GM18951 (cell line): ENCODE data around the gene P2RY1.

ENCODE experiments used
- POLR2A ChIP-seq: IDR thresholded peaks from 4 replicates; pipeline ENCODE4 v1.6.1; 2011; ENCODE audit warnings: mild to moderate bottlenecking; ENCODE audit not compliant: insufficient read length, insufficient read depth; ENCODE audit errors: extremely low read depth
- in situ Hi-C: fragments of 300-500 bp; cut with MboI; formaldehyde crosslinking; loops from one replicate; pipeline ENCODE4 v1.12.0; 2022; ENCODE audit warnings: low sequenced_read_pairs, mixed read lengths, inconsistent platforms; ENCODE audit not compliant: unreplicated experiment

The P2RY1 gene, protein sequence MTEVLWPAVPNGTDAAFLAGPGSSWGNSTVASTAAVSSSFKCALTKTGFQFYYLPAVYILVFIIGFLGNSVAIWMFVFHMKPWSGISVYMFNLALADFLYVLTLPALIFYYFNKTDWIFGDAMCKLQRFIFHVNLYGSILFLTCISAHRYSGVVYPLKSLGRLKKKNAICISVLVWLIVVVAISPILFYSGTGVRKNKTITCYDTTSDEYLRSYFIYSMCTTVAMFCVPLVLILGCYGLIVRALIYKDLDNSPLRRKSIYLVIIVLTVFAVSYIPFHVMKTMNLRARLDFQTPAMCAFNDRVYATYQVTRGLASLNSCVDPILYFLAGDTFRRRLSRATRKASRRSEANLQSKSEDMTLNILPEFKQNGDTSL

DNA sequence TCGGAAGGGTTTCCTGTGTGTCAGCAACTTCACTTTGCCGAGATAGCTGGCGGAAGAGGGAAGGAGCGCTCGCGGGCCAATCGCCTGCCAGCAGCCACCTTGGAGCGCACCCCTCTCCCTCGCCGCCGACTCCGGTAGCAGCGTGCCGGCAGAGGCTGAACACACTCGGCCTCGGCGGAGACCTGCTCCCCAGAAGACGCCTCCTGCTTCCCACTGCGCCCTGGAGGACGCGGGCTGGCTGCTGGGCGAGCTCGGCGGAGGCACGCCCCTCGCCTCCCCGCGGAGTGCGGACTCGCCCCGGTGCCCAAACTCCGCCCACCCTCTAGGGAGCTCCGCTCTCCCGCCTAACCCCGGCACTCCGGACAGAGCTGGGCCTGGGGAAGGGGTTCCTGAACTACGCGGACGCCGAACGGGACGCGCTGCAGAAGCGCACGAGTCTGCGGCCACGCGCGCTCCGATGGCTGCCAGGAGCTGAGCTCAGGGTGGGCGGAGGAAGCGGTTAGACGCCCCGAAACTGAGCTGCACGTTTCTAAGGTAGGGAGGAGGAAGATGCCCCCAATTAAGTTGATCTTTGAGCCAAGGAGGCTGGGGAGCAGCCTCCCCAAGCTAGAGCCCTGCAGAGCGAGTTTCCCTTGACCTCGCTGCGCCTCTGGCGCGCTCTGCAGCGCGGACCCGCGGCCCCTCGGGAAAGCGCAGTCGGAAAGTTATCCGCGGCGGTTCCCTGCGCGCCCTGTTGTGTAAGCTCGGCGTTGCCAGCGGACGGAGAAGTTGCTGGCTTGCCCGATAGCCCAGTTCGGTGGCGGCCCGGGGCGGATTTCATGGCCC is at the start of gene P2RY1:
TSS of gene P2RY1 (plus strand) at position 356 of the 825 bp plus-strand sequence. CDS start 652 bp downstream, outside the sequence.
- TF ChIP-seq POLR2A: peak; percentile 56
- in situ Hi-C loops: no loop called here

DNA sequence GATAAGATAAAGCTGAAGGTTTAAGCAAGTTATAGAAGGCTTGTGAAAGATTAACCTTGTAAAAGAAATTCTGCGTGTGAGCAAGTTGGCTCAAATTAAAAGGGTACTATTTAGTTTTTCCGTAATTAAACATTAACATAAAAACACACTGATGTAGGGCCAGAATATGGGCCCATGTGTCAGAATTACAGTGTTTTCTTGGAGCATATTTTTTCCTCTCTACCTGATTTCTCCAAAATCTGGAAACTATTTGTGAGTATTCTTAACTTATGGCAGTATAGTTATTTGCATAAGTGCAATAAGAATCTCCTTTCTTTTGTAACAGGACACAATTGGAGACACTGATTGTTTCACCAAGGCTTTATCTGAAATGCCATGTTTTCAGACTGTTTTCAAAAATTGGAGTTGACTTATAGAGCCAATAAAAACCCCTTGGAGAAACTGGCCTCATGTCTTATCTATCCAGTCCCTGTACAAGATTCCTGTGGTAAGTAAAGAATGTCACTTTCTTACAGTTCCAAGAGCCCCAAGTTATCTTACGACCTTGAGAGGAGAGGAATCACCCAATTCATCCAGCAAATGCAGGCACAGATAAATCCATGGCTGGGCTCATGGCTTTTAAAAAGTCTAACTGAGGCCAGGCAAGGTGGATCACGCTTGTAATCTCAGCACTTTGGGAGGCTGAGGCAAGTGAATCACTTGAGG is 47.8 kb upstream of the P2RY1 start:
- in situ Hi-C loops: no loop called here
- no peak for TF ChIP-seq POLR2A

DNA sequence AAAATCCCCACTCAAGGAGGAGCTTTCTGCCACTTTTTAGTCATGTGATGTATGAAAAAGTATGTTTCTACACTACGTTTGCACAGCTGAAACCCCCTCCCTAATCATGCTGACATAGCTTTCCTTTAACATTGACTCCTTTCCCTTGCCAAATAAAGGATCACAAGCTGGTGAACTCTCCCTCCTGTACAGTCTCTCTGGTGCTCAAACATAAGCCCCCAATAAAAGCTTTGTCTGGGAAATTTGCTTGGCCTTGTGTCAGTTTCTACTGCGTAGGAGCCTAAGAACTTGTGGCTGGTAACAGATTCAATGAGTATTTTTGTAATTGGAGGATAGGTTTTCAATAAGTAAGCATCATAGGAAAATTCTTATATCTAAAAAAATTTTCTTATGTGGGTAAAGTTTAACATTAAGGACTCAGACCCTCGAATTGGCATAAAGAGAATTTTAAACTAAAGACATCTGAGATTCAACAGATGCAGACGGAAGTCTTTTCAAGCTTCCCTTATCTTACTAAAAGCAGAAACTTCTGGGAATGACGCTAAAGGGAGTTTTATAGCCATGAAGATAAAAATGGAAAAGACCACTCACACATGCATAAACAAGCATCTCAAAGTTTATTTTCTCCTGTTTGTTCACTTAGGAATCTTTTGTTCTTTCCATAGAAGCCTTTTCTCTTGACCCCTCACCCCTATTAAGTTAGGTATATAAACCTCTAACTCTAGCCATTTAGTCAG is 44.1 kb upstream of the P2RY1 start:
- in situ Hi-C loops: no loop called here
- TF ChIP-seq POLR2A: no peak

DNA sequence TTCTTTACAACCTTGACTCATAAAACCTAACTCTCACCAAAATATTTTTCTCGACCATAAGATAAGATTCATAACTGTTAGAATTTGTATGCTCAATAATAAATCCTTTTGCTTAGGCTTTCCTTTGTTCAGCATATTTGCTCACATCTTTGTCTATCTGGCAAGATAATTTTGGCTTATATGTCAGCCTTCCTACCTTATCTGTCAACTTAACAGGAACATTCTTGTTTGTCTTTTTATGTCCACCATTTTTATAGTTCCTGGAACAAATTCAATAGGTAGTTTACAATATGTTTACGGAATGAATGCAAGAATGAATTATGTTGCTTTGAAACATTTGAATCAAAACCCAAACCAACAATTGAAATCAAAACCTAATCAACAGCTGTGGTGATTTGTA is 41.0 kb upstream of the P2RY1 start:
- in situ Hi-C loops: no loop called here
- TF ChIP-seq POLR2A: no peak

DNA sequence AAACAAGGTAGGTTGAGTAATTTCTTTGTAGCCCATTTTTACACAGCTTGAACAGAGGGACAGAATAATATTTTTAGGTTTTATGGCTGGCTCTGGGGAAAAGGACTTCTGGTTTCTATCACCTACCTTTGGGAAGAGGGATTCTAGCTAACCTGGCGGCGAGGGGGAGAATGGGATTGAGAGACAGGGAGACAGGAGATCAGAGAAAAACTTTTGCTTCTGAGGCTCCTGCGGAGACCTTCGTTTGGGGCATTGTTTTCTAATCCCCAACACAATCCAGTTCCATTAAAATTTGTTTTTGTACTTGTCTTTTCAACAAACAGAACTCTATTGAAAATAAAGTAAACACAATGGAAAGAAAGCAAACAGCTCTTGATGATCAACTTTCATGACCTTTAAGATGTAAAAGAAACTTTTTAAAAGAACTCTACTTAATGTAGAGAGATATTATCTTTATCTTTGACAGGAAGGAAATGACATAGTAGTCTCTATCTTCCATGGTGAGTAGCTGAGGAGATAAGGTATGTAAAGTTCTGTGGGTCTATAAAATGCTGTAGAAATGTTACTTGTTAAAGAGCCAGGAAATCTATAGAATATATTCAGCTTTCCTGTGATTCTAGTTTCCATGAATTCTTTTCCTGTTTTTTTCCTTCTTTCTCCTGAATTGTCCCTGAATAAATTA is 37.0 kb upstream of the P2RY1 start:
- in situ Hi-C loops: no loop called here
- TF ChIP-seq POLR2A: no peak

DNA sequence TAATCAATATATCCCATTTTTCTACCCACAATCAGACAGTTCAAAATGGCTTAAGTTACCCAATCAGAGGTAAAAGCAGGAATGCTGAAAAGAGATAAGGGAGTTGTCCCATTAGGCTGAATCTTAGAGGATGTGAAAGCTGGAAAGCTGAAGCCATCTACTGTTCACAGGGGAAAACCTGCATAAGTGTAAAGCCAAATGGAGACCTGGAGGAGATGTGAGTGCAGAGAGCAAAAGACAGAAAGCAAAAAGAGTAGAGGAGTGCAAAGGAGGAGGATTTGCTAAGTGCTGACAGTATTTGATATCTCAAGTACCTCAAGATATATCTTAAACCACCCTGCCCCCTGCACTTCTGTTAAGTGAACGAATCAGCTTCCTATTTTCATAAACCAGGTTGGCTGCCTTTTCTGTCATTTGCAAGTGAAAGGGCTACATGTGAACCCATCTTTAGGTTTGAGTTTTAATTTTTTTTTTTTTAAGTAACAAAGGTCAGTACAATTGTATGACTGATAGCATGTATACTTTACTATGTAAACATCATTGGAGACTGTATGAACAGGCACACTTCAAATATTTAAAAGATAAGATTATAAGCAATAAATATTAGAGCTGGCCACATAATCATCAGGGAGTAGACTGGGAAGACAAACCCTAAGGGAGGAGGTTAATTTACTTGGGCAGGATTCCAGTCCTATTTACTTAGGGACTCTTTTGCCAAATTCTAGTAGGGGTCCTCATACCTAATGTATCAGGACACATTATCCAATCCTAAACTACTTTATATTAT is 22.8 kb upstream of the P2RY1 start:
- in situ Hi-C loops: no loop called here
- TF ChIP-seq POLR2A: no peak

DNA sequence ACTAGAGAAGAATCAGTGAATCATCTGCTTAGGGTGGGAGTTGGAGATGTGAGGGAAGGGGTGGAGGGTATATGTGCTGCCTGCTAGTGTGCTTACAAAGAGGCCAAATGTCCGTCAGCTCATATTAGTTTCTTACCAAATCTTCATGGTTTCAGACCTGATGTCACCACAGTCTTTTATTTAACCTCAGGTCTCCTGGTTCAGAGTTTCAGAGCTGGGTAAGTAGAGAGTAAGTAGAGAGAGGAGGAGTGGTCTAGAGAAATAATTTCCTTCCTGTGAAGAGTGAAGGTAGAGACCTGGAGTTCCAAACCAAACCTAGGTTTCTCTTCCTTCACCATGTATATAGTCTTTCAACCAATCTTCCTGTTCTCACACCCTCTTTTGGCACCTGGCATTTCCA is 17.5 kb upstream of the P2RY1 start:
- in situ Hi-C loops: no loop called here
- TF ChIP-seq POLR2A: no peak

DNA sequence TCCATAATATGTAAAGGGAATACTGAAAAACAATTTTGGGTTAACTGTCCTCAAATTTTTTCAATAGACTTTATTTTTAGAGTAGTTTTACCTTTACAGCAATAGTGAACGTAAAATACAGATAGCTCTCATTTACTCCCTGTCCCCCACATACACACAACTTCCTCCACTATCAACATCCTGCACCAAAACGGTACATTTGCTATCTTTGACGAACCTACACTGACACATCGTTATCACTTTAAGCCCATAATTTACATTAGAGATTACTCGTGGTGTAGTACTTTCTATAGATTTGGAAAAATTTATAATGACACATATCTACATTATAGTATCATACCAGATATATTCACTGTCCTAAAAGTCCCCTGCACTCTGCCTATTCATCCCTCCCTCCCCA is 16.9 kb upstream of the P2RY1 start:
- TF ChIP-seq POLR2A: no peak
- in situ Hi-C loops: no loop called here

DNA sequence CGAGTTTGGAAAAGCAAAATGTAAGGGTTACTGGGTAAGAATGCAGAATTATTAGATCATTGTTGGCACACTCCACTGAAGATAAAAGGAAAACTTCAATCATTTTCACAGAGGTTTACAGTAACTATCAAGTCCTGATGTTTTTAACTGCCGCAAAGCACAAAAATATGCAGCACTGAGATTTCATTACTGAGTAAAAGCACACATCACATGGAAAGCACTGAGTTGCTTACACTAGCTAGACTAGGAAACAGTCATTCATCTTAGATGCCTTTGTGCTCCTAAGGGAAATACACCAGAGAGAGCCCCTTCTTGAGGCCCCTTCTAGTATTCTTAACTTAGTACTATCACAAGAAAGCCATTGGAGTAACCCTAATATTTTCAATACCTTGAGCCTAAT is 11.8 kb upstream of the P2RY1 start:
- in situ Hi-C loops: no loop called here

DNA sequence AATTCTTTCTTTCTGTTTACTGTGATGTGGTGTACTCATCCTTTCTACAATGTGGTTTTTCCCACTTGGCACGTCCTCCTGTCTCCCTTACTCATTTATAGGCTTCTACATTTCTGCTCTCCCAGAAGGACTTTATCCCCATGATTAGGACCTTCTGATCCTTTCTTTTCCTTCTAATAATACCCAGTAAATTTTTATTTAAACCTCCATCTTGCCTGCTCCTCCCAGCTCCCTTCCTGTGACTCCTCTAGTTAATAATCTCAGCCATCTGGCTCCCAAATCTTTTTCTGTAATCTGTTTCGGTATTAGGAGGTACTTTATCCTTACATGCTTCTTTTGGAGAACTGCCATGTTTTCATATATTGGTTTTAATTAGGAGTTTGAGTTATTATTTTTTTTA is 11.2 kb upstream of the P2RY1 start:
- in situ Hi-C loops: no loop called here
- no peak for TF ChIP-seq POLR2A

More for the DNA sequence above, 11.8 kb upstream of the P2RY1 start:
- no peak for TF ChIP-seq POLR2A

DNA sequence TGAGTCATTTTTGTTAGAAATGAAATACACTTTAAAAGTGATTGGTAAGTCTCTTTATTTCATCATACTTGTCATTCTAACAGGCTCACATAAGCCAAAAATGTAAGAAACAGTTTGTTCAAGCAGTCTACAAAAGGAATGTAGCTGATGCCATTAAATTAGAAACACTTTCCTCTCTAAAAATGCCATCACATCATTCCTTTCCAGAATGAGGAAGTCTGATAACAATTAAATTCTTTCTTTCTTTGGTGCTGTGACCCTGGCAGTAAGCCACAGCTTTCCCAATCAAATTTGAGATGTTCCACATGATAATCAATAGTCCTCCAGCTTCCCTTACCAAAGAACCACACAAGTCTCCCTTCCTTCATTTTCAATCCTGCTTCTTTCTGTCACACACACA is 9.4 kb upstream of the P2RY1 start:
- in situ Hi-C loops: no loop called here
- TF ChIP-seq POLR2A: no peak
